ENCODE results near the gene SRXN1.
A peak's percentile ranks its signal among the peaks of the same experiment; 100 is the strongest.

- no peak for TF ChIP-seq CTCF (IDR thresholded peaks at IDR 0.05; ENCODE audit: poor library complexity, severe bottlenecking)
- no peak for TF ChIP-seq EZH2 (IDR thresholded peaks at IDR 0.05; ENCODE audit: borderline replicate concordance, insufficient read depth, low read length, poor library complexity, severe bottlenecking)
- peak; percentile 71 for TF ChIP-seq POLR2AphosphoS5 (IDR thresholded peaks at IDR 0.05)
- TF ChIP-seq EP300 (conservative IDR thresholded peaks at IDR 0.05; ENCODE audit: poor library complexity, severe bottlenecking): peak; percentile 9
- no peak for TF ChIP-seq RAD21 (conservative IDR thresholded peaks at IDR 0.05)
- TF ChIP-seq SMC3 (conservative IDR thresholded peaks at IDR 0.05; ENCODE audit: poor library complexity): no peak
These were observed 23.4 kb upstream of the SRXN1 start for GRCh38 chr20:676315-676937.
